Measurements from ENCODE around the gene CCSAP. TPM values are rescaled to one million over a fixed set of nuclear protein-coding genes. Genes with fewer than 3 reads are reported as not detected.

CCSAP gene
- total RNA-seq, 1 donor from 2014 or later: 8.3 TPM

- Mint-ChIP-seq H3K27me3 (ENCODE audit: low read depth) (no peaks in the 10 kb centered on the region), H3K27ac (no peak overlapping the region), H3K4me3 (no peak overlapping the region), H3K4me1 (peaks cover 3% of the 10 kb centered on the region), H3K9me3 (peaks cover 6% of the 10 kb centered on the region), H3K36me3 (peaks cover 30% of the 10 kb centered on the region)
- DNase-seq (ENCODE audit: low spot score in 2 of 2, unreplicated experiment in 2 of 2): no peak
- TF ChIP-seq, protein P1, sequence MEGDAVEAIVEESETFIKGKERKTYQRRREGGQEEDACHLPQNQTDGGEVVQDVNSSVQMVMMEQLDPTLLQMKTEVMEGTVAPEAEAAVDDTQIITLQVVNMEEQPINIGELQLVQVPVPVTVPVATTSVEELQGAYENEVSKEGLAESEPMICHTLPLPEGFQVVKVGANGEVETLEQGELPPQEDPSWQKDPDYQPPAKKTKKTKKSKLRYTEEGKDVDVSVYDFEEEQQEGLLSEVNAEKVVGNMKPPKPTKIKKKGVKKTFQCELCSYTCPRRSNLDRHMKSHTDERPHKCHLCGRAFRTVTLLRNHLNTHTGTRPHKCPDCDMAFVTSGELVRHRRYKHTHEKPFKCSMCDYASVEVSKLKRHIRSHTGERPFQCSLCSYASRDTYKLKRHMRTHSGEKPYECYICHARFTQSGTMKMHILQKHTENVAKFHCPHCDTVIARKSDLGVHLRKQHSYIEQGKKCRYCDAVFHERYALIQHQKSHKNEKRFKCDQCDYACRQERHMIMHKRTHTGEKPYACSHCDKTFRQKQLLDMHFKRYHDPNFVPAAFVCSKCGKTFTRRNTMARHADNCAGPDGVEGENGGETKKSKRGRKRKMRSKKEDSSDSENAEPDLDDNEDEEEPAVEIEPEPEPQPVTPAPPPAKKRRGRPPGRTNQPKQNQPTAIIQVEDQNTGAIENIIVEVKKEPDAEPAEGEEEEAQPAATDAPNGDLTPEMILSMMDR (IDR thresholded peaks at IDR 0.05; ENCODE audit: unreplicated experiment): no peak
These were observed 26.7 kb downstream of the CCSAP start for GRCh38 chr1:229316166-229316565.

- Mint-ChIP-seq H3K27me3 (ENCODE audit: low read depth) (no peaks in the 10 kb centered on the region), H3K27ac (no peak overlapping the region)
These were observed 32.0 kb downstream of the CCSAP start for GRCh38 chr1:229310833-229311232.

GRCh38 chr1:229309684-229310083, 33.2 kb downstream of the CCSAP start:
- H3K4me1 Mint-ChIP-seq: no peaks in the 10 kb centered on the region
- no peak overlapping the region for H3K4me3 Mint-ChIP-seq
- no peak for DNase-seq (ENCODE audit: low spot score in 2 of 2, unreplicated experiment in 2 of 2)
- H3K27me3 Mint-ChIP-seq (ENCODE audit: low read depth): no peaks in the 10 kb centered on the region
- H3K36me3 Mint-ChIP-seq: peaks cover 19% of the 10 kb centered on the region
- TF ChIP-seq, protein P1 (IDR thresholded peaks at IDR 0.05; ENCODE audit: unreplicated experiment): no peak
- H3K9me3 Mint-ChIP-seq: no peaks in the 10 kb centered on the region
- no peak overlapping the region for H3K27ac Mint-ChIP-seq

More at GRCh38 chr1:229310833-229311232, 32.0 kb downstream of the CCSAP start:
- peaks cover 3% of the 10 kb centered on the region for H3K9me3 Mint-ChIP-seq
- TF ChIP-seq, protein P1 (IDR thresholded peaks at IDR 0.05; ENCODE audit: unreplicated experiment): no peak
- H3K4me3 Mint-ChIP-seq: no peak overlapping the region
- no peaks in the 10 kb centered on the region for H3K4me1 Mint-ChIP-seq
- no peak for DNase-seq (ENCODE audit: low spot score in 2 of 2, unreplicated experiment in 2 of 2)
- H3K36me3 Mint-ChIP-seq: peaks cover 23% of the 10 kb centered on the region

GRCh38 chr1:229309074-229309473, 33.8 kb downstream of the CCSAP start:
- H3K36me3 Mint-ChIP-seq: peaks cover 21% of the 10 kb centered on the region
- H3K9me3 Mint-ChIP-seq: no peaks in the 10 kb centered on the region
- H3K4me3 Mint-ChIP-seq: no peak overlapping the region
- H3K27me3 Mint-ChIP-seq (ENCODE audit: low read depth): no peaks in the 10 kb centered on the region
- no peak overlapping the region for H3K27ac Mint-ChIP-seq
- DNase-seq (ENCODE audit: low spot score in 2 of 2, unreplicated experiment in 2 of 2): no peak
- TF ChIP-seq, protein P1 (IDR thresholded peaks at IDR 0.05; ENCODE audit: unreplicated experiment): no peak
- no peaks in the 10 kb centered on the region for H3K4me1 Mint-ChIP-seq

GRCh38 chr1:229305392-229305791, 37.5 kb downstream of the CCSAP start:
- H3K36me3 Mint-ChIP-seq: peaks cover 24% of the 10 kb centered on the region
- H3K27me3 Mint-ChIP-seq (ENCODE audit: low read depth): no peaks in the 10 kb centered on the region
- H3K27ac Mint-ChIP-seq: no peak overlapping the region
- H3K9me3 Mint-ChIP-seq: no peaks in the 10 kb centered on the region
- no peak overlapping the region for H3K4me3 Mint-ChIP-seq
- TF ChIP-seq, protein P1 (IDR thresholded peaks at IDR 0.05; ENCODE audit: unreplicated experiment): no peak
- DNase-seq (ENCODE audit: low spot score in 2 of 2, unreplicated experiment in 2 of 2): no peak
- no peaks in the 10 kb centered on the region for H3K4me1 Mint-ChIP-seq

GRCh38 chr1:229303855-229304254, 39.0 kb downstream of the CCSAP start:
- no peaks in the 10 kb centered on the region for H3K4me1 Mint-ChIP-seq
- TF ChIP-seq, protein P1 (IDR thresholded peaks at IDR 0.05; ENCODE audit: unreplicated experiment): no peak
- H3K36me3 Mint-ChIP-seq: peaks cover 34% of the 10 kb centered on the region
- H3K9me3 Mint-ChIP-seq: no peaks in the 10 kb centered on the region
- DNase-seq (ENCODE audit: low spot score in 2 of 2, unreplicated experiment in 2 of 2): no peak
- H3K27ac Mint-ChIP-seq: no peak overlapping the region
- no peak overlapping the region for H3K4me3 Mint-ChIP-seq
- no peaks in the 10 kb centered on the region for H3K27me3 Mint-ChIP-seq (ENCODE audit: low read depth)
